MM.1S (cell line): ENCODE measurements around the gene MIA2.

Source experiments
- DNase-seq: peaks from one replicate; pipeline ENCODE4 v3.0.0-alpha.2; 2015
- H2AFZ ChIP-seq: fragments of 300-600 bp; sonication (generic); 2 replicates; pipeline ENCODE4 v1.6.0; 2016; ENCODE audit warnings: antibody characterized with exemption, low read length
- H3F3A ChIP-seq: fragments of 300-600 bp; sonication (generic); 2 replicates; pipeline ENCODE4 v1.6.1; 2016; ENCODE audit warnings: mild to moderate bottlenecking, antibody characterized with exemption, low read length, moderate library complexity, mixed read lengths; ENCODE audit not compliant: insufficient read depth
- H3K27ac ChIP-seq: fragments of 300-600 bp; sonication (generic); 2 replicates; pipeline ENCODE4 v1.5.1; 2016; ENCODE audit warnings: mild to moderate bottlenecking, low read length
- H3K27me3 ChIP-seq: fragments of 300-600 bp; sonication (generic); replicated peaks from 2 replicates; pipeline ENCODE4 v1.6.0; 2016; ENCODE audit warnings: low read length; ENCODE audit not compliant: insufficient read depth
- H3K36me3 ChIP-seq: fragments of 300-600 bp; sonication (generic); replicated peaks from 2 replicates; pipeline ENCODE4 v1.6.1; 2016; ENCODE audit warnings: mild to moderate bottlenecking, low read length, mixed read lengths; ENCODE audit not compliant: insufficient read depth
- H3K4me1 ChIP-seq: fragments of 300-600 bp; sonication (generic); 2 replicates; pipeline ENCODE4 v1.6.1; 2016; ENCODE audit warnings: low read length, mixed read lengths
- H3K4me2 ChIP-seq: fragments of 300-600 bp; sonication (generic); 2 replicates; pipeline ENCODE4 v1.6.0; 2016; ENCODE audit warnings: low read depth, low read length
- H3K4me3 ChIP-seq: fragments of 300-600 bp; sonication (generic); 2 replicates; pipeline ENCODE4 v1.5.1; 2016; ENCODE audit warnings: low read length, mixed read lengths
- H3K79me2 ChIP-seq: fragments of 300-600 bp; sonication (generic); 2 replicates; pipeline ENCODE4 v1.6.1; 2016; ENCODE audit warnings: mixed run types, low read length, mixed read lengths
- H3K9ac ChIP-seq: fragments of 300-600 bp; sonication (generic); 2 replicates; pipeline ENCODE4 v1.6.1; 2016; ENCODE audit warnings: low read length, mixed read lengths
- H3K9me2 ChIP-seq: fragments of 300-600 bp; sonication (generic); replicated peaks from 2 replicates; pipeline ENCODE4 v1.6.1; 2016; ENCODE audit warnings: mild to moderate bottlenecking, low read length, mixed read lengths; ENCODE audit not compliant: insufficient read depth
- H3K9me3 ChIP-seq: fragments of 300-600 bp; sonication (generic); replicated peaks from 2 replicates; pipeline ENCODE4 v1.6.1; 2016; ENCODE audit warnings: mild to moderate bottlenecking, low read length, mixed read lengths; ENCODE audit not compliant: insufficient read depth
- H4K20me1 ChIP-seq: fragments of 300-600 bp; sonication (generic); 2 replicates; pipeline ENCODE4 v1.6.1; 2016; ENCODE audit warnings: mild to moderate bottlenecking, low read length, moderate library complexity, mixed read lengths; ENCODE audit not compliant: insufficient read depth
- CTCF ChIP-seq: fragments of 300-600 bp; sonication (generic); IDR thresholded peaks from 2 replicates; pipeline ENCODE4 v1.5.1; 2016; ENCODE audit warnings: antibody characterized with exemption, low read length, mixed read lengths
- EZH2 ChIP-seq: fragments of 300-600 bp; sonication (generic); optimal IDR thresholded peaks from 2 replicates; pipeline ENCODE3; 2017; ENCODE audit warnings: low read depth, mild to moderate bottlenecking, antibody characterized with exemption, low read length, mixed read lengths
- EZH2phosphoT487 ChIP-seq: fragments of 300-600 bp; sonication (generic); IDR thresholded peaks from 2 replicates; pipeline ENCODE4 v1.6.1; 2018; ENCODE audit warnings: antibody characterized with exemption, low read length

MIA2 gene

DNA sequence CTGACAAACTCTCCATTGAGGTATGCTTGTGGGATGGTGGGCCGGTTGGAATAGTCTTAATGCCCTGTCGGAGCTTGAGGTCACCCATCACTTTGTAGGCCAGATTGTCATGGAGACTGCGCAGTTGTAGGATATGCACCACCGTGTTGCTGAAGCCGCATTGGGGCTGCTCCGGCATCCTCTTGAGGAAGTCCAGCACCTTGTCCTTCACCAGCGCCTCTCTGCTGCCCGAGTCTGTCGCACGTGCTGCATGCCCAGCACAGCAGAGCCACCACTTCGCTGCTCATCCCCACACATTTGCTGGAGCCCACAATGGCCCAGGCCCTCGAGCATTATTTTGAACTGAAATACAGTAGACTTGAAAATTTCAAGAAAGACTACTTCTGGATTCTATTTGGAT is 136.7 kb downstream of the MIA2 start:
- no peaks in the 10 kb centered on the region for H4K20me1 ChIP-seq
- H3K9me2 ChIP-seq = no peaks in the 10 kb centered on the region
- H2AFZ ChIP-seq = no peak overlapping the region
- H3K4me2 ChIP-seq = no peak overlapping the region
- TF ChIP-seq CTCF = no peak
- TF ChIP-seq EZH2 = no peak
- TF ChIP-seq EZH2phosphoT487 = no peak
- no peaks in the 10 kb centered on the region for H3K27me3 ChIP-seq
- DNase-seq = no peak
- no peaks in the 10 kb centered on the region for H3F3A ChIP-seq
- no peaks in the 10 kb centered on the region for H3K36me3 ChIP-seq
- H3K9me3 ChIP-seq = no peaks in the 10 kb centered on the region
- H3K9ac ChIP-seq = no peak overlapping the region
- no peak overlapping the region for H3K4me3 ChIP-seq
- no peaks in the 10 kb centered on the region for H3K79me2 ChIP-seq
- H3K27ac ChIP-seq = no peak overlapping the region
- no peaks in the 10 kb centered on the region for H3K4me1 ChIP-seq

DNA sequence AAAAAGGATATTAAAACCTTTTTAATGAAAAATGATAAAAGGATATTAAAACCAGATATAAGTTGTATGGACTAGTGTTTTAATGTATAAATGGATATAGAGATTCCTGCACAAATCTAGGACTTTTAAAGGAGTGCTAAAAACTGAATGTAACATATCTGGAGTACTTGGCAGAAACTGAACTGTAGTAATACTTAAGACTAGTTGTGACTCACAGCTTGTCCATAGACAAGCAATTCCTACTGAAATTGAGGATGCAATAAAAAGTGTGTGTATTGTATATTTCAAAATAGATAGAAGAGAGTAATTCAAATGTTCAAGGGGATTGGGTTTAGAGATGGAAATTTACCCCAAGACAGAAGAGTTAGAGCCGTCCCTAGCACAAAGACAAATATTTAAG is 138.9 kb downstream of the MIA2 start:
- no peaks in the 10 kb centered on the region for H3K4me1 ChIP-seq
- no peak overlapping the region for H3K27ac ChIP-seq
- H3K4me3 ChIP-seq = no peak overlapping the region

GRCh38 chr14:39374851-39375250 is 141.1 kb downstream of the MIA2 start:
- Histone ChIP-seq H3K79me2 (no peaks in the 10 kb centered on the region), H3K36me3 (no peaks in the 10 kb centered on the region), H3K27ac (no peak overlapping the region)

More for the DNA sequence above, 138.9 kb downstream of the MIA2 start:
- Histone ChIP-seq H2AFZ (no peak overlapping the region), H3K9me3 (no peaks in the 10 kb centered on the region), H3K27me3 (no peaks in the 10 kb centered on the region), H3K79me2 (no peaks in the 10 kb centered on the region), H3K36me3 (no peaks in the 10 kb centered on the region), H3K4me2 (no peak overlapping the region), H3K9me2 (no peaks in the 10 kb centered on the region), H3F3A (no peaks in the 10 kb centered on the region), H3K9ac (no peak overlapping the region), H4K20me1 (no peaks in the 10 kb centered on the region)
- DNase-seq = no peak
- TF ChIP-seq EZH2phosphoT487 (no peak), EZH2 (no peak), CTCF (no peak)

More at GRCh38 chr14:39374851-39375250, 141.1 kb downstream of the MIA2 start:
- Histone ChIP-seq H3K27me3 (no peaks in the 10 kb centered on the region), H3K9me2 (no peaks in the 10 kb centered on the region), H4K20me1 (no peaks in the 10 kb centered on the region), H3K4me3 (no peak overlapping the region), H3K4me1 (0 out of 2 replicates have a peak, but pooled peaks cover 5% of the 10 kb centered on the region), H3K4me2 (no peak overlapping the region), H3K9ac (no peak overlapping the region), H3F3A (no peaks in the 10 kb centered on the region), H2AFZ (no peak overlapping the region), H3K9me3 (no peaks in the 10 kb centered on the region)
- DNase-seq = no peak
- no peak for TF ChIP-seq EZH2
- TF ChIP-seq EZH2phosphoT487 = no peak
- TF ChIP-seq CTCF = no peak
